ENCODE data around the gene MDFI.

MDFI gene

GRCh38 chr6:41674231-41675000 lies 36.1 kb downstream of the MDFI start:
- no peak for DNase-seq

DNA sequence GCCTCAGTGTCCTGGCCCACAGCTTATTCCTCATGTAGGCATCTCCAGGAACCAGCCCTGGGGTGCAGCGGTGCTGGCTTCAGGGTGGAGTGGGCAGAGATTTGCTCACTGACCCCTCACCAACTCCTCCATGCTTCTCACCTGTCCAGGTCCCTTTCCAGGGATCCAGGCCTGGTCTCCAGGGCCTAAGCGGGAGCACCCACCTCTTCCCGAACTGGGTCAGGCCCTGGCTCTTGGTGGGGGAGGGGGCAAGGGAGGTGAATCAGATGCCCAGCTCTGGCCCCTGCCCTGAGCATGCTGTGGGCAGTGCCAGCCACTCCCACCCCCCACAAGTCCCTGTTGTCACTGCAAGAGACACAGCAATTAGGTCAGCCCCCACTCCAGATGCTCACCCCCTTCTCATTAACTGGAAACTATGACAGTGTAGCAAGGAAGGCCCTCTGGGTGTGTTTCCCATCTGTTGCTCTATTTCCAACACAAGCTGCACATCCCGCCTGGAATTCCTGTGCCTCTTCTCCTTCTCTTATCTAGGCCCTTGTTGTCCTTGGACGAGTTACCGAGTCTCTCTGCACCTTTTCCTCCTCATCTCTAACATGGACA lies 37.0 kb downstream of the MDFI start:
- no peak for DNase-seq

DNA sequence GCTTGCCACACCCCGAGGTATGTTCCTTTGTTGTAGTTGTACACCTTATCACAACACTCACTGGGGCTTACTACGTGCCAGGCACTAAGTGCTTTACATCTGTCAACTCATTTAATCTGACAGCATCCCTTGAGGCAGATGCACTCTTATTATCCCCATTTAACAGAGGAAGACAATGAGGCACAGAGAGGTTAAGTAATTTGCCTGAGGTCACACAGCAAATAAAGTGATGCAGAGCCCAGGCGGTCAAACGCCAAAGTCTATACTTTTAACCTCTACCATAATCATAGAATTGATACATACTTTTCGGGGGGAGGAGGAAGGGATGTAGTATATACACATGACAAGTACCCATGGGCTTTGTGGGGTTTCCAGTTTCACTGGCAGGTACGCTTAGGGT lies 37.7 kb downstream of the MDFI start:
- DNase-seq, result no peak

DNA sequence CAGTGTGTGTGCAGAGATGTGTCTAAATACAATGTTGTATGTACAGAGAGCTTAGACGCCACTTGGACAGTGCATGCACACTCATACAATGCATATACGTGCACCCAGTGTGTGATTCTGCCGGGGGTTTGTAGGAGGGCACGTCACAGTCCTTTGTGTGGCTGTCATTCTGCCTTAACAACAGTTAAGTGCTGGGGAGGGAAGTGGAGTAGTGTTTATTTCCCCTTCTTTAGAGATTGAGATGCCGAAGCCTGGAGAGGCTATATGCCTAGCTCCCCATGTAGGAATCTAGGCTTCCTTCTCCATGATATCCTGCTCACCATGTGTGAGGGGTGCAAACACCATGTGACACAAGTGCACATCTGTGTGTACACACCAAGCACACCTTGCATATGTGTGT lies 38.2 kb downstream of the MDFI start:
- DNase-seq, result no peak

DNA sequence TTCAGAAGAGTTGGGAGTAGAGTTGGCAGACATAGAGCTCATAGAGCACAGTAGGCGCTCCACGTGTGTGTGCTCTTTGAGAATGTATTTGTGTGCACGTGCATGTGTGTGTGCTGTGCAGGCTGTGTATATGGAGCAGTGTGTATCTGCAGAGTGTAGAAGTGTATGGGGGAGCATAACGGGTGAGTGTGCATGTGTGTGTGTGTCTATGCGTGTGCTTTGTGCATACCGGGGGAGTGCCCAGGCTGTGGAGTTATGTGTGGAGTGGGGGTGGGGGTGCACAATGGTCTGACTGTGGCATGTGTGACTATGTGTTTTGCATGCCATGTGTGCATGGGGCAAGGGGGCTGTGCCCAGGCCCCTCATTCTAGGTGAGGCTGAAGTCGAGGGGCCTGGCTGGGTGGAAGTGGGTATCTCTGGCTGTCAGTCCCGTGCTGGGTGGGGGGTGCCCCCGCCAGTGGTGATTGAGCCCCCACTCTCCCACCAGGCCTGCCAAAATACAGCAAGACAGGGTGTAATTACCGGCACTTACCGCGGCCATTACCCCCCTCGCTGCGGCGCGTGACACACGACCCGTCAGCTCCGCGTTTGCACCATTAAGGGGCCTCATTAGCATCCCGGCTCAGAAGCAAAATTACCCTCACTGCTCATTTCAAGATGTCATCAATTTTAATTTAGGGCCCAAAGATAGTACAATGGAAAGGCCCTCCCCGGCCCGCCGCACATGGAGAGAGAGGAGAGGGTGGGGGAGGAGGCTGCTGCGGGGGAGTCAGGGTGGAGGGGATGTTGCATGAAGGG lies 39.1 kb downstream of the MDFI start:
- DNase-seq, result no peak

DNA sequence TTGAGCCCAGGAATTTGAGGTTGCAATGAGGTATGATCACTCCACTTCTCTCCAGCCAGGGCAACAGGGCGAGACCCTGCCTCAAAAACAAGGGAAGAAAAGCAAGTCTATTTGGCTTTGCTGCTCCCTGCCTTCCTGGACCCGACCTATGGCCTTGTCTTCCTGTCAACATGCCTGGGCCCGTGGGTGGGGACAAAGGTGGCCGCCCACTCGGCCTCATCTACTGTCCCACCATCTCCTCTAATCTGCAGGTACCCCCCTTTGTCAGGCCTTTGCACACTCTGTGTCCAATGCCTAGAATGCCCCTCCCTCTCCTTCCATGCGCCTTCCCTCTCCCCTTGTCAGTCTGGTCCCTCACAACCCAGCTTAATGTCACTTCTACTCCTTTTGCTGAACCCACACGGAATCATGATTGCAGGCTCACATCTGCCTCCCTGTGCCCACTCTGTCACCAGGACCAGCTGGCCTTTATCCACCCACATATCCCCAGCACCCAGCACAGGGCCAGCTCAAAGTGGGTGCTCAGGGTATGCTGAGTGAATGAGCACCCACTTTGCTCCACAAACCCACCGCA lies 40.3 kb downstream of the MDFI start:
- DNase-seq, result no peak

GRCh38 chr6:41679696-41680095 lies 41.4 kb downstream of the MDFI start:
- DNase-seq, result no peak

DNA sequence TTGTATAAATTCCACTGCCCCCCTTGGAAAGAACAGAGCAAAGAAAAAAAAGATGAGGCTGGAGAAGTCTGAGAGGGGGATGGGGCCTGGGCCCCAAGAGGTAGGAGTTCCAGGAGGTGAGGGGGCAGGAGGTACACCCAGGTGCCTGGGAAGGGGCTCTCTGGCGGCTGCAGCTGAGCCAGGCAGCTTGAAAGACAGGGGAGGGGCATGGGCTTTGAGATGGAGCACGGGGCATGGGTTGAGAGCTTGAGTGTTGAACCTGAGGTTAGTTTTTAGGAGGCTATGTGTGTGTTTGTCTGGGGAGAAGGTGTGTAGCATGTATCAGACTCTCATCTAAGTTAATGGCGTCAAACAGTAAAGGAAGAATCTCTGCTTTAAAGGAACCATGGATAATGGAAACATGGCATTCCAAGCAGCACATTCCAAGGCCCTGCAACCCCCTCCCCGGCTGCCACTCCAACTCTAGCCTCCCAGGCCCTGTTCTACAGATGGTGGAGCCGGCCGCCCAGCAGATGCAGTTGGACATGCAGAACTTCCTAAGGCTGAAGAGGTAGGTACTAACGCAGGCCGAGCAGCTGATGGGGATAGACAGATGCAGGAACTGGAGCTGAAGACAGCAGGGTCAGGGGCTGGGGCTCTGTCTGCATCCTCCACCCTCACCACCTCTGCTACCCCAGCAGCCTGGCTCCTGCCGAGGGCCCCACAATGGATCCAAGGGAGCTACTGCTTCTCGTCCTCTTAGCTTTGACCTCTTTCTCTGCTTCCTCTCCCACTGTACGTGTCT lies 42.1 kb downstream of the MDFI start:
- DNase-seq, result no peak

DNA sequence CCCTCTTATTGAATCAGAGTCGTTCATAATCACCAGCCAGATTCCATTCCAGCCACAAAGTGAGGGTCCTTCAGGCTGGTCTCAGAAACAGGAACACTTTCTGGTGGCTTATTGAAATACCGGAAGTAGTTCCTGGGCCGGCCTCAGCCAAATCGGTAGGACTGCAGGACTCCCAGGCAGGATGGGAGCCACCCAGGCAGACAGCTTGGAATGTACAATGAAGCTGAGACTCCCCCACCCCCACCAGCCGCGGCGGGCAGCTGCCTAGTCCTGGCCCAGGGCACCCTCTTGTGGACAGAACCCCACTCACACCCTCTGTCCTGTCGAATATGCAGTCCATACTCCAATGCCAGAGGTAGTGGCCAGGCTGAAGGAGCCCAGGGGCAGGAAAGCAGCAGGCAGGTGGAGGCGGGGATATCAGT lies 43.8 kb downstream of the MDFI start:
- DNase-seq, result peak; percentile 59 to 69

DNA sequence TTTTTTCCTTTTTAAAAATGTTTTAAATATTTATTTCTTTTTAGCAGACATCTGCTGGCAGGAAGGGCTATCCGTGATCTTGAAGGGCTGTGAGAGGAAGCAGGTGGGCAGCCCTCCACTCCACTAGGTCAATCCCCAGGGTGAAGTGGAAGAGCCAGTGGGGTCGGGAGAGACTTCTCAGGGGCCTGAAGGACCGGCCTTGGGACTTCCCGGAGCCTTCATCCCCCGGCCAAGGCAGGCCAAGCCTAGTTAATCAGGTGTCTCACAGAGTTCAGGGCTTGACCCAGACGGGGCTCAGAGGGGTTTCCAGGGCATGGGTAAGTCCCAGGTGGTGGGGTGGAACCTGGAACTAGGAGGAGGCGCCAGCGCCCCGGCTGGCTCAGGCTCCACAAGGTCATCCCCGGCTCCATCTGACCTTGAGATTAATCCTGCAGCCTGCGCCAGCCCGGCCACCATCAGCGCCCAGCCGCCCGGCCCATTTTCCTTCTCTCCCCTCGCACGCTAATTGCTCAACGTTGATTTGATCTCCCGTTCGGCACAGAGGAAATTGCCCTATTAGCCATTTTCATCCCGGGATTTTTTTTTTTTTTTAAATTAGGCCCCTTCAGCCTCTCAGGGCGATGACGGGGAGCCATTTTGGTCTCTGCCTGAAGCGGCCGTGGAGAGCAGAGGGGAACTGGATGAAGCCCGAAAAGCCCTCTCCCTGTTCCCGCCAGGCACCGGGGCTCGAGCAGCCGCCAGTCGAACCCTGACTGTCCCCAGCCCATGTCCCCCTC lies 44.4 kb downstream of the MDFI start:
- DNase-seq, result peak in 1 of 2 experiments; percentile 22

GRCh38 chr6:41683273-41683522 lies 44.9 kb downstream of the MDFI start:
- DNase-seq, result no peak

GRCh38 chr6:41683523-41684310 lies 45.4 kb downstream of the MDFI start:
- DNase-seq, result peak; percentile 72 to 81

DNA sequence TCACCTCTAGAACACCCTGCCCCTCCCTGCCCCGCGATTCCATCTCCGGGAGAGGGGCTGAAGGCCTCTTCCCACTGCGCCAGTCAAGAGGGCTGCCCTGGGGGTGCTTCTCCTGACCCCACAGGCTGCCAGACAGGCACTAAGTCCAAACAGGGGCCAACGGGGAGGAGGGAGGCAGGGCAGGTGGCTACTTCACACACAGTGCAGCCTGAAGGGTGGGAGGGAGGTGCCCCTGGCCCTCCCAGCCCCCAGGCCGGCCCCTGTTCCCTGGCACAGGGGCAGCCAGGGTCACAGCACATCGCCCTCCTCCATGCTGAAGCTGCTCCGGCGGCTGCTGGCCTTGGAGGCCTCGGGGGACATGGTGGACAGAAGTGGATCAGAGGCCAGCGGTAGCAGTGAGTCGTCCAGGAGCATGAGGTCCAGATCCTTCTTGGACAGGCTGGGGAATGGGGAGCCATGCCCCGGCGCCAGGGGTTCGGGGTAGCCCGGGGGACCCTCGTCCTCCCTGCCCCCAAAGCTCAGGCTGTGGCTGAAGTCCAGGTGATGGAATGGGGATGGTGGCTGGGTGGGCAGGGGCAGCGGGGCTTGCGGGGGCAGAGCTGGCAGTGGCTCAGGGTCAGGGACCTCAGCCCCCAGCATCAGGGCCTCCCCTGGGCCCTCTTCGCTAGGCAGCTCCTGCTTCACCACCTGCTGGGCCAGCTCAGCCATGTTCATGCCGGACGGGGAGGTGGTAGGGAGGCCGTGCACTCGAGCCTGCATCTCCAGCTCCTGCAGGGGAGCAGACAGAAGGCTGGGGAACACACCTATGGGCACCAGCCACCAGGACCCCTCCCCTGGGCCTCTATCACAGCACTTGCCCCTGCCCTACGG lies 46.3 kb downstream of the MDFI start:
- no peak for DNase-seq

DNA sequence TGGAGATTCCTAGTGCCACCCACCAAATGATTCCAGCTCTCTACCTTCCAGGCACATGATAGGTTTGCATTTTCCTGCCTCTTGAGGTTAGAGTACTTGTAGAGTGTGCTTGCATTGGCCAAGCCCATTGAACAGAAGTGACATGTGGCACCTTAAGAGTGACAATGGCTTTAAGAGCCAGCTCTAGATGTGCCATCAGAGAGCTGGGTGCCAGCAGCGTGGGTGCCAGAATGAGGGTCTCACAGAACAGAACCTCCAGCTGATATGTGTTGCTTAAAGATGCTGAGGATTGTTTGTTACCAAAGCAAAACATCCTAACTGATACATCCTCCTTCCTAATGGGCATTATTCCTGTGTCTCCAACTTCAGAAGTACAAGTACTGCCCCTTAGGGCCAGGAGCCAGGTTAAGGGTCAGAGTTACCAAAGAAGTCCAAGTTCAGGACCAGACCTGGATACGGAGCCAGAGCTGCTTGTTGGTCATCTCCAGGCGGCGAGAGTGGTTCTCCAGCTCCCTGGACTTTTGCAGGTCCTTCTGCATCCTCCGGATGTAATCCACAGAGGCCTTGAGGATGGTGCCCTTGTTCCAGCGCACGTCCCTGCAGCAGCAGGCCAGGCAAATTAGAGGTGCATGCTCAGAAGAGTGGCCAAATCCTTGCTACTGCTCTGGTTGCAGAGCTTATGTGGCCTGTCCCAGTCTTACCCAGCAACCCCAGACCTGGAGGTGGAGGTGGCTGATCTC lies 47.5 kb downstream of the MDFI start:
- no peak for DNase-seq

- DNase-seq, result no peak
Observed at GRCh38 chr6:41687501-41688175, 49.4 kb downstream of the MDFI start.

DNA sequence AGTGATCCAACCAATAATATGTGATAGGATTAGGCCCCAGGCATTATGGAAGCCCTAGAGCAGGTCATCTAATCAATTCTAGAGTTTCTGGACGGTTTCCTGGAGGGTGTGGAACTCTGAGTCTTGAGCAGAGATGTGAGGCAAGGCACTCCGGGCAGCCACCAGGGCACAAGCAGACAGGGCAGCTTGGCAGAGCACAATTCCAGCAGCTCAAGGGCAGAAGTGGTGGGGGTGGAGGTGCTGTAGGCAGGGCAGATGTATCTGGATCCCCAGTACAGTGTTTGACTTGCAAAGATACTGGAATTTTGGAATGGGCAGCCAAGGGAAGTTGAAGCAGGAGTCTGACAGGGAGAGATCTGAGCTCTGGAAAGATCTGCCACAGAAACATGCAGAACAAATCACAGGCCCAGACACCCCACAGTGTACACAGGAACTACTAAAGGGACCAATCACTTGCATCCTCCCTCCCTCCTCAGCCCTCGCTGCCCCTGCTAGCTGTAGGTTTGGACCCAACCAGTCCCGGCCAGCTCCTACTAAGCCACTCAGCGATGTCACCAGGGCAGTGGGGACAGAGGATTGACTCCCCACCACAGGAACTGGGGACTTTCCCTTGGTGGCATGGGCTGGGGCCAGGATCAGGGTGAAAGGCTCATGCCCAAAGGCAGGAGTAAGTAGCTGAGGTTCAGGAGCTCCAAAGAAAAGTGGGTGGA lies 50.1 kb downstream of the MDFI start:
- no peak for DNase-seq

- DNase-seq, result no peak
Observed at GRCh38 chr6:41689171-41690008, 51.1 kb downstream of the MDFI start.
